COLO829 (cell line): ENCODE data around the gene HOXA4.

Experiments
- DNase-seq: peaks from one replicate; pipeline ENCODE4 v3.0.0; 2012; ENCODE audit warnings: low spot score

Gene HOXA4

DNA sequence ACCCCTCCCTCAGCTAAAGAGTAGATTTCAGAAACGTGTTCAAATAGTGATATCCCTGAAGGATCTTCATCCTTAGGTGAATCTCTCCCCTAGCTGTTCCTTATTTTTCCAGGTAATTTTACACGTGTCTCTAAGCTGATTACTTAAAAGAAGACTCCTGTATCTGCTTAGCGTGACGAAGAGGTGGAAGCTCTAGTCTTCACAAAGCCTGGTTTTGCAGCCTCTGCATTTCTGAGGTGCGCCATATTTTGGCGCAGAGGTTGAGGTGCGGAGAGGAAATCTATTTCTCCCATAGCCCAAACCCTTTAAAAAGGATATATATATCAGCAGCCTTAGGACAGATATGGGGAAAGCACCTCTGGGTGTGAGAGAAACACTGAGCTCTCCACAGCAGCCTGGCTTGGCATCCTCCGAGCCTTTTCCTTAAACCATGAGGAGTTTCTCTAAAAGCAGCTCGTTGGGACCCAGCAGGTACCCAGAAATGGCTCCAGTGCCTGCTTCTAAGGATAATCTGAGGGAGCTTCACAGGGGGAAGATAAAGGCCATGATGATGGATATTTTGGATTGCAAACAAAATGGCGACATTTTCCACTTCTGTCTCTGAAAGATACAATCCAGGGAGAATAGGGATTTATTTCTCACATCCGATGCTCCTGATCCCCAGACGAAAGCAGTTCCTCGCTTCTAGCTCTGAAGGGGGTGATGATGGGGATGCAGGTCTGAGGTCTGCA lies 25.1 kb downstream of the HOXA4 start:
- no peak for DNase-seq

DNA sequence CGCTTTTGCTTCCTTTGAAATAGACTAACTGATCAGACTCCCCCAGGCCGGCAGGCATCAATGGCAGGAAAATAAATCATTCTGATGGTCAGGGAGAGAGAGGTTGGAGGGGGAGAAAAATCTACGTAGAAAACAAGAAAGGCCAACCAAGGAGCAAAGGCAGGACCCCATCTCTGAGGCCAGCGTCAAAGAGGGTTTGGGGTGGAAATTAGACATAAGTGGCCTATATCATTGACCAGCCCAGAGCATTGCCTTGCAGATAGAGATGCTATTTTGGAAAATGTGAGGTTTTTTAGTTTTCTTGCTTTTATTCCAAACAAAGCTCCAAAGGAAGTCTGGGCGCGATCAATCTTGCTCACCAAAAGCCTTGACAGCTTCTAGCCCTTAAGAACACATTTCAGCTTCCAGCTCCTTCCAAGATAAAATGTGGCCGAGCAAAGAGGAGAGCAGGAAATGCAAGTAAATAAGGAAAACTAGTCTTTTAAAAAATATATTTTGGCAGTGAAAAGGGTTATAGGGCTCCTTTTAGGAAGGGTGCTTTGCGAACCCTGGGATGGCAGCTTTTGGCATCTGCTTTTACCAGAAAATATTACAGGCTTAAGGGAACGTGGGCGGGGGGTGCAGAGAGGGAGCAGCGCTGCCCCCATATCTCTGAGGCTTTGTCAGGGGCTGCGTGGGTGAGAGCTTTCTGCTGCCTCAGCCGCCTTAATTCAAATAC lies 26.1 kb downstream of the HOXA4 start:
- no peak for DNase-seq

DNA sequence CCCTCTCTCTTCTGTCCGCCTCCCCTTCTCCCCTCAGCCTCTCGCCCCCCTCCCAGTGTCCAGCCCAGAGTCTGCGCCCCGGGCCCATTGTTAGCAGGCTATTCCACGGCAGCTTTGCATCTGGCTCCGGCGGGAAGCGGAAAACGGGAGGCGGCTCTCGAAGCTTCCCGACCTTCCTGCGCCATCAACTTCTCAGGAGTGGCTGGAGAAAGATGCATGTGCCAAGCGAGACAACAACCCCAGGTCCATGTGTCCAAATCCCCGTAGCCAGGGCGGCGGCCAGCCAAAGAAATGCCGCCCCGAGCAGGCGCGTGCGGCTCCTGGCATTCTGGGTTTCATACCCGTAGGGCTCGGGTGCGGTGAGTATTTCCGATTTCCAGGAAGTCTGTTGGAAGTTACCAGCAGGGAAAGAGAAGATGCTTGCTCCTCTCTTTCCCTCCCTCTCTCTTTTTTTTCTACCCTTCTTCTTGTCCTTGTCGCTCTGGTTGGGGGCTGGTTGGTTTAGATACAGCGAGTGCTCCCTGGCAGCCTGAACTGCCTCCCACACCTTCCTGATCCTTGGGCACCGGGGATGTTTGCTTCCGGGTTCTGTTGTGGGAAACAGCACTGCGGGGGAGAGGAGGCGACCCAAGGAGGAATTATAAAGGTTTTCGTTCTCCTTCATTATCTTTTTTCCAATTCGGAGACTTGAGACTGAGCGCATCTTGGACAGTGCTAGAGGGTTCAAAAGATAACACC lies 26.9 kb downstream of the HOXA4 start:
- DNase-seq = no peak

DNA sequence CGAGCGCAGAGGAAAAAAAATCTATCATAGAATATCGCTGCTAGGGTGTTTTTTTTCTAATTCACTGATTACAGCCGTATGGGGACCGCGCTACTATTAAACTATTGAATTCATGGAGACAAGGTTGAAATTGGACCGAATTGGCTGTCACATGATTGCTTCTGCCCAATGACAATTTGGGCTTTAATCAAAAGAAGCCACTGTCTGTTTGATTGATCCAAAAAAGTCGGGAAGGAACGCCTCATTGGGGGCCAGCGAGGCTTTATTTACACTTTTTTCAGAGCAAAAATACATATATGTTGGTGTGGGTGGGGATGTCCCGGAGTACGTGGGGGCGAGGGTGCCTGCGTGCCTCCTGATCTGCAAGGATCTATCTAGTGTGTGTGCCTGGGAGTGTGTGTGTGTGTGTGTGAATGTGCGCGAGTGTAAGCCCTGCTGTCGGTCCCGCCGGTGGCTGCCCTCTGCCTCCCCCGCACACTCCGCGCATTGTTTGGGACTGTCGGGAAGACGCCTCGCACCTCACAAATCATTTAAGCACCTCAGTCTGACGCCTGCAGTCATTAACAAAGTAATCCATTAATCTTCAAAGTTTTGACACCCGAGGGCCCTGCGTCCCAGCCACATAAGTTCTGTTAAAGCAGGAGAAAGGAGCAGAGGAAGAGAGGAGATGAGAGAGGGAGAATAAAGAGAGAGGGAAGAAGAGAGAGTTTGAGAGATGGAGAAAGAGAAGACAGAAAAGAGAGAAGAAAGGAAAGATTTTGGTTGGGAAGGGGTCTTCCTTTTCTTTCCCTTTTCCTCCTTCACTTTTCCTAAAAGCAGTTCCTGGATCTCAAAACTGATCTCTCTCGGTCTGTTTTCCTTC lies 27.7 kb downstream of the HOXA4 start, which contains the start of gene HOXA2:
HOXA2 (minus strand) TSS at position 103 of the 862 bp plus-strand sequence. CDS start 183 bp downstream, outside the sequence.
- DNase-seq = no peak

DNA sequence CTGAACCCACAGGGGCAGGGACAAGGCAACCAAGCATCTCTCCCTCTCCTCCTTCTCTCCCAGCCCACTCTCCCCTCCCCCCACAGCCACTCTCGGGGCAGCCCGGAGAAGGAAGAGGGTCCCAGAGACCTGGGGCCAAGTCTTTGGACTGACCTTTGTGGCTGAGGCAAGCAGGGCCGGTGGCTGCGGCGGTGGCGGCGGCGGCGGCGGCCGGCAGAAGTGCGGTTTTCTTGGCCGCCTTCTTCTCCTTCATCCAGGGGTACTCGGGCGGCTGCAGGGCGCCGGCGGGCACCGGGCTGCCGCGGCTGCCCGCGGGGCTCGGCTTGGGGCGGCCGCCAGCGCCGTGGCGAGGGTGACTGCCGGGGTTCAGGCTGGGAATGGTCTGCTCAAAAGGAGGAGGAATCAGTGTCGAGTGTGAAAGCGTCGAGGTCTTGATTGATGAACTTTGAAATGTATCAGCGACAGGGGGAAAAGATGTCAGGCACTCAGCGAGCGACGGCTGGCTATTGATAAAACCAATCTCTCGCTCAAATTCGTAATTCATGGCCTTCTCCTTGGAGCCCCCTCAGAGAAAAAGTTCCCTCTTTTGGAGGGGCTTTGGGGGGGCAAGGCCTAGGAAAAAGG lies 28.5 kb downstream of the HOXA4 start:
- DNase-seq = no peak

DNA sequence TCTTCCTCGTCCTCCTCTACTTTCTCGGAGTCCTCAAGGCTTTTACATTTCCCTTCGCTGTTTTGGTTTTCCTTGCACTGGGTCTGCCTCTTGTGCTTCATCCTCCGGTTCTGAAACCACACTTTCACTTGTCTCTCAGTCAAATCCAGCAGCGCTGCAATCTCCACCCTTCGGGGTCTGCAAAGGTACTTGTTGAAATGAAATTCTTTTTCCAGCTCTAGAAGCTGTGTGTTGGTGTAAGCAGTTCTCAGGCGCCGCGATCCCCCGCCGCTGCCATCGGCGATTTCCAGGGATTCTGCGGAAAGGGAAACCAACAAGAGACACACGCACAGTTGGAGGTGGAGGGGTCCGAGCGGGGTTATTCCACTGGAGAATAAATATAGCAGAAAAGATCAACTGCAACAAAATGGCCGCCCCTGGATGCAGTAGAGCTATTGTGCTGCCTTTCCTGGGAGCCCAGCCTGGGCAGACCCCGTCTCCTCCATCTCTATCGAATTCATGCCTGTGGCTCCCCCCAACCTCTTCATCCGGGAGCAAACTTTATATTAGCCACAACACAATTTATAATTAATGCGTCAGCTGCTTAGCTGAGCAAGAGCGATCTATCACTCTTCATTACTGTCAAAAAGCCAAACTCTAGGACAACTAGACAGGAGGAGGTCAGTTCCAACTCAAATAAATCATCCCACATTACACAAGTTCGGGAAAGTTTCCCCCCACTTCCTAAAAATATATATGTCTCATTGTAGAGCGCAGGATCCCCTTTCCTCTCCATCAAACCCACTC lies 29.2 kb downstream of the HOXA4 start:
- DNase-seq = no peak

DNA sequence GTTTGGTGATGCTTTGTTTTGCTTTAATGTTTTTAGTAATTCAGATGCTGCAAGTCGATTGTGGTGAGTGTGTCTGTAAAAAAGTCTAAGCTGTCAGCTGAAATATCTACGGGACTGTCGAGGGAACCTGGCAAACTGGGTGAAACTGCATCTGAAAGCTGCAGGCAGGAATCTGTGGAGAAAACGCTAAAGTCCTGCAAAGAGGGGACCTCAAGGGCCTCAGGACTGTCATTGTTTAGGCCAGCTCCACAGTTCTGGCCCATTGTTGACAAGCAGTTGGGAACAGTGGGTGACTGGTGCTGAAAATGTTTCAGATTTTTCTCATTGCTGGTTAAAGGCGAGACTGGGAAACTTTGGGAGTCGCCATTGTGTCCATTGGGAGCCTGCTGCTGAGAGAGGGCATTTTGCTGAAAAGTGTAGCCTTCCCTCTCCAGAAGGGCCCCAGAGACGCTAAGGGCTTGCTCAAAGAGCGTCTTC lies 29.8 kb downstream of the HOXA4 start:
- DNase-seq = no peak

DNA sequence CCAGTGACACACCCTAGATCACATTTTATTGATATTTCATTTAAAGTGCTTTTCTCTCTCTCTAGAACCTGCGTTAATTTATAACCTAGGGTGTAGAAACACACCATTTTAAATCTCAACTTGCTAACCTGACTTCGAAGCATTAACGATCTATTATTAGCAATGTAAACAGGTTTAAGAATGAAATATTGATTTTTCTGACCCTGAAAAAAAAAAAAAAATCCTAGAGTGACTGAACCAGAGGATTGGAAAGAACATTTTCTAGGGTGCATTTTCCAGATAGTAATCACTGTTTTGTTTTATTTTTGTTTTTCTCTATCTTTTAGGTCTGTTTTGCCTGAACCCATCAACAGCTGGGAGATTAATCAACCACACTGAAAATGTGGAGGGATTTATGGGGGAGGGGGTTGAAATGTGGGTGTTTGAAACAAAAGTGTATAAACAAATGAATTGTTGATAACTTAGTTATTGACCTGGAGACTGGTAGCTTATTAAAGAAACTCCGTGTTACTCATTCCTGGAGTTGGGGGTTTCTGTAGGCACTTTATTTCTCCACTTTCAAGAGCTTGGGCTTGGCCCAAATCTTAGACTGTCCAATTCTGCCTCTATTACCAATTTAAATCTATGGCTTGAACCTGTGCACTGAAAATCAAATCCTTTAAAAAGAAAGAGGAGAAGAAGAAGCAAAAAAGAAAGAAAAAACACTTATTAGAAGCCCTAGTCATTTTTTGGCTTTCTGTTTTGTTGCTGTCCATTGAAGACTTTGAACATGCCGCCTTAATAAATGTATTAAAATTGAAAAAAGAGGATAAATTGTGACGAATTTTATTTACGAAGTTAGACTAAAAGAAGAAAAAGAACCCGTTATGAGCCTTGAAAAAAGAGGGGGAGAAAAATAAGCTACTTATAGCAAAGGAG lies 30.8 kb downstream of the HOXA4 start:
- DNase-seq = no peak

DNA sequence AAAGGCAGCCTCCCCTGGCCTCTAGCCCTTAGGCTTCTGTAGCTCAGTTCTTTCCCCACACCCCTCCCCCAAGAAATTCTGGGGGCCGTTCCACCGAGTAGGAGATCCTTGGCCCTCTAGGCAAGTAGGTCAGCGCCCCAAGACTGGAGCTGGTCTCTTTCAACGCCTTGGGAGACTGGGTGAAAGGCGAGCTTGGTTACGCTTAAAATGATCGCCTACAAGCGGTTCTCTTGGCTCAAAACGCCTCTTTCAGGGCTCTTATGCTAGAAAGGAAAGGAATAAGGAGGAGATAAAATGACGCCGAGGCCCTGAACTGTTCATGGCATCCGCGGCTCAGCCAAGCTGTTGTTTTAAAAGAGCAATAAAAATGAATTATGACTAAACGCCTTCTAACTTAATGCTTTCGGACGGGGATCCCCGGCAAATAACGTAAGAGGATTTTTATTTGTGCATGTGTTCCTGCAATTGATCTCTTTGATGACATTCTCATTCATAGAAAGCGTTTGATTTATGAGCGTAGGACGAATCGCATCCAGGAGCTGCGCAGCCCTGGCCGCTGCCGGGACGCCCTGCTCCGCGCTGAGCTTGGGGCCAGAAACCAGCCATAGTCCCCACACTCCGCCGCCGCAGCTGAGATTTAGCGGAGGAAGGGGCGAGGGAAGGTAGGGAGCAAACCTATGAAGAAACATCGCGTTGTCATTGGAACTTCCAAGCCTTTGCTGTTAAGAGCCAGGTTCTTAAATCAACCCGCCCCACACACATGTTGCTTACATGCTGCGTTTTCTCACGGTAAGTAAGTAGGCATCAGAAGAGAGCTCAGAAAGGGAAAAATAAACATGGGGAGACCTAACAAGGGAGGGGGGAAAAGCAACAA lies 31.7 kb downstream of the HOXA4 start:
- DNase-seq = no peak

DNA sequence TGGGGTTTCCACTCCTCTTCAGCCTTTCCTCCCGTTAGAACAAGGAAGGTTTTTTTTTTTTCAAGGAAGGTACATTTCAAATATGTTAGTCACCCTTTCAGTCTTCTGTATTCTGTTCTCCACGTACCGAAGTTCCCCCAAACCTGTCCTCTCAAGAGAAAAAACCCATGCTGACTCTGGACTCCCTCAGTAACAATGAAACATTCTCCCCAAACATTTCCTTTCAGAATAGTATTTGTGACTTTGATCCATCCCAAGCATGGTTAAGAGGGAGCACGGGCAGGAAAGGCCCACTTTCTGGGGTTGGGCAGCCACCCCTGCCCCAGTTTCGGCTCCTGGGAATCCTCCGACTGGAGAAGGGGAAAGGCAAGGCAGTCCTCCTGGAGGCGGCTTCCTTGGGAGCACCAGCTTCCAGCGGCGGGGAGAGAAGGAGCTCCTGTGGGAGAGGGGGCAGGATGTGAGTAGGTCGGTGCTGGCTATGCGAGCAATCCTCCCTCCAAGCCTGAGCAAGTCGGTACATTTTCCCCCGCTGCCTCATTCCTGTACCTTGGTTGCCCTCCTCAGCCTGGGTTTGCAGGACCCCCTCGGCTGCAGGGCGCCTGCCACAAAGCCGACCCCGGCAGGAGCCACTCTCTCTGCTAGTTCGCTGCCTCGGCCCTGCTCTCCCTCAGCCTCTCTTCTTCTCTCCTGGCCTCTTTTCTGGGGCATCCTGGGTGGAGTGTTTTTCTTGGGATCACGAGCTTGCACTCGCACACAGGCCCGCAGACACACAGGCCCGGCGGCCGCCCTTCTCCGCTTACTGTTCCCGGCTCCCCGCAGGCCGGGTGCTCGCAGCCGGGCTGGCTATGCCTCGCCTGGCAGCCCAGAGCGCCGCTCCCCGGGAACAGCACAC lies 32.6 kb downstream of the HOXA4 start:
- DNase-seq = no peak

DNA sequence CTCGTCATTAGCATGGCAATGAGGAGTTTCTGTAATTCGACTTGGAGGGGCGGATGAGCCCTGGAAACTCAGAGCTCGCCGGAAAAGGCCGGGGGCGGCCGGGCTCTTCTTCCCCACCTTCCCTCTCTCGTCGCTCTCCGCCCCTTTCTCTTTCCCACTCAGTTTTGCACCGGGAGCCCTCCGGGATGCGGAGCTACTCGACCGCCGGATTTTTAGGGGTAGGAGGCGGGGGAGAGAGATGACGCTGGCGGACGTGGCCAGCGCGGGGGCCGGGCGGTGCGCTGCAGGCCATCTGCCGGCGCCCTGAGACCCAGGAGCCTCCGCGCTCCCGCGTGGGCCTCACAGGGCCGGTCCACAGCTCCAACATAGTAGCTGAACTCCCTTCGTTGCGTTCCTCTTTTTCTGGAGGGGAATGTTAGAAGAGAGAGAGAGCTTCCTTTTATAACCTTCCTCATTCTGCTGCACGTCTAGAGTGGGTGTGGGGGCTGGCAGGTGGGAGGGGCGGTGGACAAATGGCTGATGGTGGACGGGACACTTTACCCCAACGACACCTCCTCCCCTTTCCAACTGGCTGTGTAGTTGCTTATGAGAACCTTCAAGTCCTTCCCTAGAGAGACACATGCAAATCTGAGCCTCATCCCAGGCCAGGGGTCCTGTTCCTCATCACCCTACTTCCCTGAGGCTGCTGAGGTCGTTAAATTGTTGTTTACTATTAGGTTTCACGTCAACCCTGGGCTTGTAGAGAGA lies 33.6 kb downstream of the HOXA4 start:
- no peak for DNase-seq

DNA sequence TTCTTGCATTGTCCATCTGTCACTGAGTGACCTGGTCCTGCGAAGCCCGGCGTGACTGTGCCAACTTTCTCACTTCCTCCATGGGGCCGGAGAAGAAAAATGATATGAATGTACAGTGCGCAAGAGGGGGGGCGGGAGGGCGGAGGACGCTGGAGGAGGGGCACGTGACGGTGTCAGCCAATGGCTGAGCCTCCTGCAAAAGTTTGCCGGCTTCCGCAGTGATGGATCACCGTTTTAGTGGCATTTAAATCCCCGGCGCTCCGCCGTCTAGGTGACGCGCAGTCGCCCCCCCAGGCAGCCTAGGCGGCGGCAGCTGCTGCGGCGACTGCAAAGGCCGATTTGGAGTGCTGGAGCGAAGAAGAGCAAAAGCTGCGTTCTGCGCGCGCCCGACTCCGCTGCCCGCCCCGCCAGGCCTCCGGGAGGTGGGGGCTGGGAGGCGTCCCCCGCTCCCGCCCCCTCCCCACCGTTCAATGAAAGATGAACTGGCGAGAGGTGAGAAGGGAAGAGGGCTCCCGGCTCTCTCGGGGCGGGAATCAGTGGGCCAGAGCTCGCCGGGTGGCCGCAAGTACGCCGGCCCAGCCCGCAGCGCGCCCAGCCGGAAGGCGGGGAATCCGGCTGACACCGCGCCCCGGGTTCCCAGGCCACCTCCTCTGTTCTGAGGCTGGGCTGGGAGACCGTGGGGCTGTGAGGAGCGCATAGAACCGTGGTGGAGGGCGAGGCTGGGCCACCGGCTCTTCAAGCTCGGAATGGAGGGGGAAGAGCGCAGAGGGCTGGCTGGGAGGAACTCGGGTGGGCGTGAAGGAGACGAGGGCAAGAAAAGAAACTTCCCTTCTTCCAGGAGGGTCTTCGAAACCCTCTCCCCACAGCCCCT lies 34.4 kb downstream of the HOXA4 start, which contains the start of gene HOXA1:
HOXA1 (minus strand) TSS at position 104 of the 871 bp plus-strand sequence; CDS start at position 16, 88 bp downstream.
- DNase-seq = peak; percentile 96

DNA sequence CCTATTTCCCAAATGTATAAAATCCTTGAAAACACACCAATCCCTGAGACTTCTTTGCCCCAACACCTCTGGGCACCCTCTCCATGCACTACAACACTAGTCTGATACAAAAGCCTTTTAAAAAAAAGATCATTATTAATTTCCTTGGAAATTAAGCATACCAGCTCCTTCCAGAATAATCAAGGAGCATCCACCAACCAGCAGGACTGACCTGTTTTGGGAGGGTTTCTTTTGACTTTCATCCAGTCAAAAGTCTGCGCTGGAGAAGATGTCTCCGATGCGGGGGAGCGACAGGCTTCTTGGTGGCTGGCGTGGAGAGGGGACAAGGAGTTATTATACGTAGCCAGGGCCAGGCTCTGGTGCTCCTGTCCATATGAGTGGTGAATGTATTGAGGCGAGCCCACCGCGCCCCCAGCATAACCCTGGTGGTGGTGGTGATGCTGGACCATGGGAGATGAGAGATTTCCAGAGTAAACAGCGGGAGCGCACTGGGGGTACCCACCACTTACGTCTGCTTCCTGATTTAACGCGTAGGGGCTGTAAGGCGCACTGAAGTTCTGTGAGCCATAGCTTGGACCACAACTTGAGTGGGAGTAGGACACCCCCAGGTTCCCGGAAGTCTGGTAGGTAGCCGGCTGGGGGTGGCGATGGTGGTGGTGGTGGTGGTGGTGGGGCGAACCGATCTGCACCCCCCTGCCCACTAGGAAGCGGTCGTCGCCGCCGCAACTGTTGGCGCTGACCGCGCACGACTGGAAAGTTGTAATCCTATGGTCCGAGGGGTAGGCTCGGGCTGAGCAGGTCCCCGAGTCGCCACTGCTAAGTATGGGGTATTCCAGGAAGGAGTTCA lies 35.3 kb downstream of the HOXA4 start:
- no peak for DNase-seq

DNA sequence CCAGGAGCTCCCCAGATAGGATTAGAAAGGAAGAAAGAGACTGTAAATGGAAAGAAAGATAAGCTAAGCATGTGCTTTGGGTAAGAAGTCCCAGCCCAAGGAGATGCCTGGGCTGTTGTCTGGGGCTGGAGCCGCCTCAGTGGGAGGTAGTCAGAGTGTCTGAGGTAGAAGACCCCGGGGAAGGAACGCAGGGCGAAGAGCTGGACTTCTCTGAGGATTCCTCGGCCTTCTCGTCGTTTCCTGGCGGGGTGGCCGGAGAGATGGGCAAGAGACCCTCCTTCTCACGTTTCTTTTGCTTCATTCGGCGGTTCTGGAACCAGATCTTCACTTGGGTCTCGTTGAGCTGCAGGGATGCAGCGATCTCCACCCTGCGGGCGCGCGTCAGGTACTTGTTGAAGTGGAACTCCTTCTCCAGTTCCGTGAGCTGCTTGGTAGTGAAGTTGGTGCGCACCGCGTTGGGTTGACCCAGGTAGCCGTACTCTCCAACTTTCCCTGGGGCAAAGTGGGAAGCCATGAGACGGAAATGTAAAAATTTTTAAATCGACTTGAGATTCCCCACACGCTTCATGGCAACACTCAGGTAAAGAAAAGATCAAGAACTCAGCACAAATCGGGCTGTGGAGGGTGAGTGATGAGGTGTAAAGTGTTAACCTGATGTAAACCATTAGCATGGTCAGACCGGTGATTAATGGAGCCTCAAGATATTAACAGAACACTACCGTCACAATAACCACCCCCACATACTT lies 36.1 kb downstream of the HOXA4 start:
- DNase-seq = no peak
